MM.1S (cell line): Measurements from ENCODE around the gene NUTM2E.
A peak's percentile ranks its signal among the peaks of the same experiment; 100 is the strongest.
"Not testable (repeated sequence)": the region's sequence is repeated elsewhere in the genome, so short reads cannot be mapped to it uniquely, and the experiment has no call there.

Source experiments
- DNase-seq: peaks from one replicate; pipeline ENCODE4 v3.0.0-alpha.2; 2015
- H2AFZ ChIP-seq: fragments of 300-600 bp; sonication (generic); 2 replicates; pipeline ENCODE4 v1.6.0; 2016; ENCODE audit warnings: antibody characterized with exemption, low read length
- H3F3A ChIP-seq: fragments of 300-600 bp; sonication (generic); 2 replicates; pipeline ENCODE4 v1.6.1; 2016; ENCODE audit warnings: mild to moderate bottlenecking, antibody characterized with exemption, low read length, moderate library complexity, mixed read lengths; ENCODE audit not compliant: insufficient read depth
- H3K27ac ChIP-seq: fragments of 300-600 bp; sonication (generic); 2 replicates; pipeline ENCODE4 v1.5.1; 2016; ENCODE audit warnings: mild to moderate bottlenecking, low read length
- H3K27me3 ChIP-seq: fragments of 300-600 bp; sonication (generic); replicated peaks from 2 replicates; pipeline ENCODE4 v1.6.0; 2016; ENCODE audit warnings: low read length; ENCODE audit not compliant: insufficient read depth
- H3K36me3 ChIP-seq: fragments of 300-600 bp; sonication (generic); replicated peaks from 2 replicates; pipeline ENCODE4 v1.6.1; 2016; ENCODE audit warnings: mild to moderate bottlenecking, low read length, mixed read lengths; ENCODE audit not compliant: insufficient read depth
- H3K4me1 ChIP-seq: fragments of 300-600 bp; sonication (generic); 2 replicates; pipeline ENCODE4 v1.6.1; 2016; ENCODE audit warnings: low read length, mixed read lengths
- H3K4me2 ChIP-seq: fragments of 300-600 bp; sonication (generic); 2 replicates; pipeline ENCODE4 v1.6.0; 2016; ENCODE audit warnings: low read depth, low read length
- H3K4me3 ChIP-seq: fragments of 300-600 bp; sonication (generic); 2 replicates; pipeline ENCODE4 v1.5.1; 2016; ENCODE audit warnings: low read length, mixed read lengths
- H3K79me2 ChIP-seq: fragments of 300-600 bp; sonication (generic); 2 replicates; pipeline ENCODE4 v1.6.1; 2016; ENCODE audit warnings: mixed run types, low read length, mixed read lengths
- H3K9ac ChIP-seq: fragments of 300-600 bp; sonication (generic); 2 replicates; pipeline ENCODE4 v1.6.1; 2016; ENCODE audit warnings: low read length, mixed read lengths
- H3K9me2 ChIP-seq: fragments of 300-600 bp; sonication (generic); replicated peaks from 2 replicates; pipeline ENCODE4 v1.6.1; 2016; ENCODE audit warnings: mild to moderate bottlenecking, low read length, mixed read lengths; ENCODE audit not compliant: insufficient read depth
- H3K9me3 ChIP-seq: fragments of 300-600 bp; sonication (generic); replicated peaks from 2 replicates; pipeline ENCODE4 v1.6.1; 2016; ENCODE audit warnings: mild to moderate bottlenecking, low read length, mixed read lengths; ENCODE audit not compliant: insufficient read depth
- H4K20me1 ChIP-seq: fragments of 300-600 bp; sonication (generic); 2 replicates; pipeline ENCODE4 v1.6.1; 2016; ENCODE audit warnings: mild to moderate bottlenecking, low read length, moderate library complexity, mixed read lengths; ENCODE audit not compliant: insufficient read depth
- TF ChIP-seq, protein P1 (sequence below): fragments of 300-600 bp; sonication (generic); IDR thresholded peaks from 2 replicates; pipeline ENCODE4 v1.5.1; 2016; ENCODE audit warnings: antibody characterized with exemption, low read length, mixed read lengths

The NUTM2E gene, protein sequence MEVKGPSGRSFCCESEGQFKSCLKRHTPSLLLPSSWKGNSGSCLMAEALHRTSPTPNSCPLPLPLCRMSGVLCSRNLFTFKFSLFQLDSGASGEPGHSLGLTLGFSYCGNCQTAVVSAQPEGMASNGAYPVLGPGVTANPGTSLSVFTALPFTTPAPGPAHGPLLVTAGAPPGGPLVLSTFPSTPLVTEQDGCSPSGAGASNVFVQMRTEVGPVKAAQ (N-terminal part only)

DNA sequence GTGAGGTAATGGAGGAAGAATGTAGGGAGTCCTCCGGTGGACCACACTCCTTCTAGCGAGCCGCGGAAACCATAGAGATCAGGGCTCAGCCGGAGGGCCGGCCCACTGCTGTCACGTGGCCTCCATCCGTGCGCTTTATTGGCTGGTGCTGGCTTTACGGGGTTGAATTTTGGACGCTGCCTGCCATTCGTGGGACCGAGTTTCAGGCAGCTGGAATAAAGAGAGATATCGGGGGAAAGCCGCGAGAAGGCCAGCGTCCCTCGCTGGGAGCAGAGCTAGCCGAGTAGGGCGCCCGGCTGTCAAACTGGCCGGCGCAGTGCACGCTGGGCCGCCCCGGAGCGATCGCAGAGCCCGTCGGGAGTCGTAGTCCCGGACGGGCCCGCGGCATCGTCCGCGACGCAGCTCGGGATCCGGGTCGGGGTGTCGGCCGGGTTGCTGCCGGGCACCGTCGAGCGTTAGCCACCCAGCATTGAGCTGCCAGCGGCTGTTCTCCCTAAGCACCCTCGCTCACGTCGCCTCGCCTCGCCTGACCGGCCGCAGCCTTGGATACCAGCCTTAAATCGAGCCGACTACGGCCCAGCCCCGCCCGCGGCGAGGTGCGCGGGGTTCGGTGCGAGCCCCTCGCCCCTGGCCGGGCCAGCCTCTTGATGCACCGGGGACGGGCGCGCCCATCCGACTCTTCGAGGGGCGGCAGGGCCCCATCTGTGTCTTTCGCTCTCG, at the start of gene NUTM2E:
Gene NUTM2E, plus strand, starts transcription at position 244 of the 720 bp plus-strand sequence. CDS start 15,002 bp downstream, outside the sequence.
- not testable (repeated sequence) for H3K27me3 ChIP-seq, H3K9ac ChIP-seq, H3K9me2 ChIP-seq, H4K20me1 ChIP-seq, H3K4me1 ChIP-seq, H3K79me2 ChIP-seq, H3F3A ChIP-seq, H2AFZ ChIP-seq, H3K36me3 ChIP-seq, H3K4me2 ChIP-seq, H3K9me3 ChIP-seq
- Histone ChIP-seq H3K27ac (peak within 1 kb of the TSS; percentile 27; the same call in 1 of the 2 replicates), H3K4me3 (peak within 1 kb of the TSS; percentile 40; the same call in 1 of the 2 replicates)
- DNase-seq, result peak; percentile 46

DNA sequence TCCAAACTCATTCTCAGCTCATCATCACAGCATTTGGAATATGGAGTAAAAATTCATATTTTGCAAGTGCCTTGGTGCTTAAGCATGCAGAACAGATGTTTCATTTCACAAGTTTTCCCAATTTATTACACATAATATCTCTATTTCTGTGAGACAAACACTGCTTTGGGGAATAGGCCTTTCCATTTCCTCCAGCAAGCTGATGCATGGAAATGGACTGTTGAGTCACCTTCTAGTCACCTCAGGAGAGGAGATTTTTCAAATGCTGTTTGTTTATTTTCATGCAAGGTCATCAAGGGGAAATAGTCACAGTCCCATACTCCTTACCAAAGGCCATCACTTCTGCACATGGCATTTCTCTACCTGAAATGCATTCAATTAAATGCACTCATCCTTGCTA, 48.5 kb upstream of the NUTM2E start:
- not testable (repeated sequence) for H3F3A ChIP-seq, H3K36me3 ChIP-seq, H3K4me2 ChIP-seq, H3K4me3 ChIP-seq, H3K79me2 ChIP-seq, H3K27me3 ChIP-seq, DNase-seq, H3K9ac ChIP-seq, H3K27ac ChIP-seq, H2AFZ ChIP-seq, H3K9me3 ChIP-seq, H3K9me2 ChIP-seq, H3K4me1 ChIP-seq, H4K20me1 ChIP-seq

- H3K9ac ChIP-seq, H4K20me1 ChIP-seq, H3K4me1 ChIP-seq, H3F3A ChIP-seq, H3K9me3 ChIP-seq, H3K79me2 ChIP-seq, H3K4me3 ChIP-seq, H2AFZ ChIP-seq, H3K27me3 ChIP-seq, H3K9me2 ChIP-seq, H3K36me3 ChIP-seq, H3K4me2 ChIP-seq, H3K27ac ChIP-seq: not testable (repeated sequence)
- TF ChIP-seq, protein P1, sequence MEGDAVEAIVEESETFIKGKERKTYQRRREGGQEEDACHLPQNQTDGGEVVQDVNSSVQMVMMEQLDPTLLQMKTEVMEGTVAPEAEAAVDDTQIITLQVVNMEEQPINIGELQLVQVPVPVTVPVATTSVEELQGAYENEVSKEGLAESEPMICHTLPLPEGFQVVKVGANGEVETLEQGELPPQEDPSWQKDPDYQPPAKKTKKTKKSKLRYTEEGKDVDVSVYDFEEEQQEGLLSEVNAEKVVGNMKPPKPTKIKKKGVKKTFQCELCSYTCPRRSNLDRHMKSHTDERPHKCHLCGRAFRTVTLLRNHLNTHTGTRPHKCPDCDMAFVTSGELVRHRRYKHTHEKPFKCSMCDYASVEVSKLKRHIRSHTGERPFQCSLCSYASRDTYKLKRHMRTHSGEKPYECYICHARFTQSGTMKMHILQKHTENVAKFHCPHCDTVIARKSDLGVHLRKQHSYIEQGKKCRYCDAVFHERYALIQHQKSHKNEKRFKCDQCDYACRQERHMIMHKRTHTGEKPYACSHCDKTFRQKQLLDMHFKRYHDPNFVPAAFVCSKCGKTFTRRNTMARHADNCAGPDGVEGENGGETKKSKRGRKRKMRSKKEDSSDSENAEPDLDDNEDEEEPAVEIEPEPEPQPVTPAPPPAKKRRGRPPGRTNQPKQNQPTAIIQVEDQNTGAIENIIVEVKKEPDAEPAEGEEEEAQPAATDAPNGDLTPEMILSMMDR, result peak; percentile 27
- peak; percentile 22 for DNase-seq
Measured at GRCh38 chr10:79779310-79779938, 47.1 kb upstream of the NUTM2E start.

- not testable (repeated sequence) for H3K27me3 ChIP-seq, H3K4me3 ChIP-seq, H3K9me3 ChIP-seq, H3K36me3 ChIP-seq, H4K20me1 ChIP-seq, H3K9me2 ChIP-seq, H3K4me1 ChIP-seq, H3F3A ChIP-seq, DNase-seq, H3K79me2 ChIP-seq, H3K27ac ChIP-seq, H3K9ac ChIP-seq, H3K4me2 ChIP-seq, H2AFZ ChIP-seq
Measured at GRCh38 chr10:79779992-79780391, 46.5 kb upstream of the NUTM2E start.

GRCh38 chr10:79781584-79781983, 45.0 kb upstream of the NUTM2E start:
- H3K4me3 ChIP-seq, H3K9me3 ChIP-seq, DNase-seq, H3K9ac ChIP-seq, H3K4me2 ChIP-seq, H2AFZ ChIP-seq, H3K27me3 ChIP-seq, H4K20me1 ChIP-seq, H3K27ac ChIP-seq, H3K36me3 ChIP-seq, H3K4me1 ChIP-seq, H3K9me2 ChIP-seq, H3K79me2 ChIP-seq, H3F3A ChIP-seq: not testable (repeated sequence)

- not testable (repeated sequence) for DNase-seq, H3K4me2 ChIP-seq, H3K27ac ChIP-seq, H3F3A ChIP-seq, H3K36me3 ChIP-seq, H3K27me3 ChIP-seq, H3K9ac ChIP-seq, H4K20me1 ChIP-seq, H3K79me2 ChIP-seq, H3K4me3 ChIP-seq, H3K9me2 ChIP-seq, H3K4me1 ChIP-seq, H3K9me3 ChIP-seq, H2AFZ ChIP-seq
Measured at GRCh38 chr10:79787455-79787952, 39.0 kb upstream of the NUTM2E start.

- not testable (repeated sequence) for DNase-seq, H3K4me1 ChIP-seq, H2AFZ ChIP-seq, H3F3A ChIP-seq, H3K4me3 ChIP-seq, H3K9me2 ChIP-seq, H3K9me3 ChIP-seq, H3K4me2 ChIP-seq, H3K9ac ChIP-seq, H3K27me3 ChIP-seq, H4K20me1 ChIP-seq, H3K79me2 ChIP-seq, H3K36me3 ChIP-seq, H3K27ac ChIP-seq
Measured at GRCh38 chr10:79789351-79789750, 37.2 kb upstream of the NUTM2E start.
